ENCODE data around the gene RUBCNL.

DNA sequence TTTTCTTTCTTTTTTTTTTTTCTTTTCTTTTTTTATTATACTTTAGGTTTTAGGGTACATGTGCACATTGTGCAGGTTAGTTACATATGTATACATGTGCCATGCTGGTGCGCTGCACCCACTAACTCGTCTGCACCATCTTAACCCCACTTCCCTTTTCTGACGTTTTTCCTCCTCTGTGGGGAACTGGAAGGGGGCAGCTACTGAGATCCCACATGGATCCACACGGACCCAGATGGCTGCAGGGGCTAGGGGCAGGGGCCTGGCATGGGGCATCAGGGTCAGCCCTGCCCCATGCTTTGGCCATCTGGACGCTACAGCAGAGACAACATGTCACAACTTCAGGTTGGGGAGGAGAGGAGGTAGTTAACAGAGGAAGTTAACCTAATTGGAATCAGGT, 54.3 kb downstream of the RUBCNL start:
- TF ChIP-seq, protein P1, sequence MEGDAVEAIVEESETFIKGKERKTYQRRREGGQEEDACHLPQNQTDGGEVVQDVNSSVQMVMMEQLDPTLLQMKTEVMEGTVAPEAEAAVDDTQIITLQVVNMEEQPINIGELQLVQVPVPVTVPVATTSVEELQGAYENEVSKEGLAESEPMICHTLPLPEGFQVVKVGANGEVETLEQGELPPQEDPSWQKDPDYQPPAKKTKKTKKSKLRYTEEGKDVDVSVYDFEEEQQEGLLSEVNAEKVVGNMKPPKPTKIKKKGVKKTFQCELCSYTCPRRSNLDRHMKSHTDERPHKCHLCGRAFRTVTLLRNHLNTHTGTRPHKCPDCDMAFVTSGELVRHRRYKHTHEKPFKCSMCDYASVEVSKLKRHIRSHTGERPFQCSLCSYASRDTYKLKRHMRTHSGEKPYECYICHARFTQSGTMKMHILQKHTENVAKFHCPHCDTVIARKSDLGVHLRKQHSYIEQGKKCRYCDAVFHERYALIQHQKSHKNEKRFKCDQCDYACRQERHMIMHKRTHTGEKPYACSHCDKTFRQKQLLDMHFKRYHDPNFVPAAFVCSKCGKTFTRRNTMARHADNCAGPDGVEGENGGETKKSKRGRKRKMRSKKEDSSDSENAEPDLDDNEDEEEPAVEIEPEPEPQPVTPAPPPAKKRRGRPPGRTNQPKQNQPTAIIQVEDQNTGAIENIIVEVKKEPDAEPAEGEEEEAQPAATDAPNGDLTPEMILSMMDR (IDR thresholded peaks at IDR 0.05; ENCODE audit: low read depth, low read length) = no peak
- TF ChIP-seq EZH2phosphoT487 (IDR thresholded peaks at IDR 0.05; ENCODE audit: low read depth) = no peak
